Measurements from ENCODE around the gene RBM22. TPM values are rescaled to one million over a fixed set of nuclear protein-coding genes. Genes with fewer than 3 reads are reported as not detected.

RBM22 gene
- total RNA-seq, 1 experiment from 2014 or later, result 66.8 TPM

DNA sequence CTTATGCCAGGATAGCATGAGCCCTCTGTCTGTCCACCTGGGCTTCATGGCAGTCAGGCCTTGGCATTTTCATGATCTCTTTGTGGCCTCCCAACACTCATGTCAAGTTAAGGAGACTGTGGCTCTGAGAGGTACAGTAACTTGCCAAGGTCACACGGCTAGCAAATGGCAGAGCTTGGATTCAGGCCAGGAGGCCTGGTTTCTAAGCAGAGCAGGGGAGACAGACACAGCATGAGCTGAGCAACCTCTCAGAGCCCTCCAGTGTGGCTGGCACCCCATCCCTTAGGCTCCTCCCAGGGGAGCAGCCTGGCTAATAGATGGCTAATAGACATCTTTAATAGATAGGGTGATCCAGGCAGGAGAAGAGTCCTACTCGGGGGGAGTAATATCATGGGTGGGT, 56.3 kb downstream of the RBM22 start:
- ChIA-PET POLR2A (ENCODE audit: low non-redundant PET) (no interaction called here), CTCF (no interaction called here)
- Histone ChIP-seq H3K4me1 (ENCODE audit: insufficient read depth, low read length, poor library complexity, severe bottlenecking) (peaks cover 46% of the 10 kb centered on the region), H3K27me3 (replicated peaks; ENCODE audit: insufficient read depth, low read depth, low read length, poor library complexity) (no peaks in the 10 kb centered on the region), H3K4me3 (ENCODE audit: low read depth, low read length, poor library complexity, severe bottlenecking) (no peak overlapping the region), H3K36me3 (ENCODE audit: insufficient read depth, low read length, poor library complexity, severe bottlenecking) (no peaks in the 10 kb centered on the region), H3K9me3 (ENCODE audit: low read depth, low read length, poor library complexity, severe bottlenecking) (no peaks in the 10 kb centered on the region), H3K27ac (ENCODE audit: low read depth, low read length, poor library complexity, severe bottlenecking) (no peak overlapping the region)
- DNase-seq (ENCODE audit: low spot score), result no peak
- TF ChIP-seq CTCF (conservative IDR thresholded peaks at IDR 0.05; ENCODE audit: low read depth, low read length) (no peak), EZH2 (IDR thresholded peaks at IDR 0.05; ENCODE audit: borderline replicate concordance, low read depth, low read length, poor library complexity, severe bottlenecking) (no peak)
- BruUV-seq (replicated peaks), result no TSS peak
- intact Hi-C loops (cut with micrococcal nuclease; ENCODE audit: unreplicated experiment), result no loop called here

GRCh38 chr5:150644058-150644457, 56.8 kb downstream of the RBM22 start:
- DNase-seq (ENCODE audit: low spot score), result no peak
- Histone ChIP-seq H3K36me3 (ENCODE audit: insufficient read depth, low read length, poor library complexity, severe bottlenecking) (no peaks in the 10 kb centered on the region), H3K4me1 (ENCODE audit: insufficient read depth, low read length, poor library complexity, severe bottlenecking) (peaks cover 46% of the 10 kb centered on the region), H3K27ac (ENCODE audit: low read depth, low read length, poor library complexity, severe bottlenecking) (no peak overlapping the region), H3K27me3 (replicated peaks; ENCODE audit: insufficient read depth, low read depth, low read length, poor library complexity) (no peaks in the 10 kb centered on the region), H3K4me3 (ENCODE audit: low read depth, low read length, poor library complexity, severe bottlenecking) (no peak overlapping the region), H3K9me3 (ENCODE audit: low read depth, low read length, poor library complexity, severe bottlenecking) (no peaks in the 10 kb centered on the region)
- intact Hi-C loops (cut with micrococcal nuclease; ENCODE audit: unreplicated experiment), result no loop called here
- ChIA-PET CTCF (no interaction called here), POLR2A (ENCODE audit: low non-redundant PET) (no interaction called here)
- BruUV-seq (replicated peaks), result no TSS peak
- TF ChIP-seq EZH2 (IDR thresholded peaks at IDR 0.05; ENCODE audit: borderline replicate concordance, low read depth, low read length, poor library complexity, severe bottlenecking) (no peak), CTCF (conservative IDR thresholded peaks at IDR 0.05; ENCODE audit: low read depth, low read length) (no peak)

DNA sequence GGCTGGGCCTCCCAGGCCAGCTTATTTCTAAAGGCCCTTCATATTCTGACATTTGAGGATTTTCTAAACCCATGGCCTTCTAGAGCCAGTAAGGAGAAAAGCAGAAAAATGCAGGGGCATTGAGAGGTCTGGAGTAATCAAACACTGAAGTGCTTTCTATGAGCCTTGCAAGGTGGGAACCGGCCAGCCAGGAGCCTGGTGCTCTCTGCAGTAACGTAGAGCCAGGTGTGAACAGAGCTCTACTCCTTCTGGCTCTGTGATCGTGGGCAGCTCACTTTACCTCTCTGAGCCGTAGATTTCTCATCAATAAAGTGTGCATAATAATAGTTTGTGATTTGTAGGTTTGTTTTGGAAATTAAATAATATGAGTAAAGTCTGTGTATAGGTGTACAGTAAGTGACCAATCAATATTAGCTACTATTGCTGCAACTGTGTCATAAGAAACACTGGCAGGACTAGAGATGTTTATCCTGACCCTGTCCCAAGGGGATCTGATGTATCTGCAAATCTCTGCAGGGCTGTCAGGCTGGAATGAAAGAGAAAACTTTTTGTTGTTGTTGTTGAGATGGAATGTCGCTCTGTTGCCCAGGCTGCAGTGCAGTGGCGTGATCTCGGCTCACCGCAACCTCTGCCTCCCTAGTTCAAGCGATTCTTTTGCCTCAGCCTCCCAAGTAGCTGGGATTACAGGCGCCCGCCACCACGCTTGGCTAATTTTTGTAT, 57.7 kb downstream of the RBM22 start:
- Histone ChIP-seq H3K27me3 (replicated peaks; ENCODE audit: insufficient read depth, low read depth, low read length, poor library complexity) (no peaks in the 10 kb centered on the region), H3K4me1 (ENCODE audit: insufficient read depth, low read length, poor library complexity, severe bottlenecking) (peaks cover 46% of the 10 kb centered on the region), H3K27ac (ENCODE audit: low read depth, low read length, poor library complexity, severe bottlenecking) (no peak overlapping the region), H3K36me3 (ENCODE audit: insufficient read depth, low read length, poor library complexity, severe bottlenecking) (no peaks in the 10 kb centered on the region), H3K4me3 (ENCODE audit: low read depth, low read length, poor library complexity, severe bottlenecking) (no peak overlapping the region), H3K9me3 (ENCODE audit: low read depth, low read length, poor library complexity, severe bottlenecking) (no peaks in the 10 kb centered on the region)
- TF ChIP-seq EZH2 (IDR thresholded peaks at IDR 0.05; ENCODE audit: borderline replicate concordance, low read depth, low read length, poor library complexity, severe bottlenecking), result no peak
- TF ChIP-seq CTCF (conservative IDR thresholded peaks at IDR 0.05; ENCODE audit: low read depth, low read length), result no peak
- POLR2A ChIA-PET (ENCODE audit: low non-redundant PET), result no interaction called here
- BruUV-seq (replicated peaks), result no TSS peak
- intact Hi-C loops (cut with micrococcal nuclease; ENCODE audit: unreplicated experiment), result no loop called here
- no peak for DNase-seq (ENCODE audit: low spot score)
- CTCF ChIA-PET, result no interaction called here
